Caco-2 (cell line): ENCODE data around the gene NFIC. TPM values are rescaled to one million over a fixed set of nuclear protein-coding genes. Genes with fewer than 3 reads are reported as not detected.

Source experiments
- BruUV-seq: library from RNA; stranded (reverse); fragments of 400-500 nt; replicated peaks from 2 replicates; lab custom pipeline; 2021; lab: Mats Ljungman, UMichigan
- CTCF ChIA-PET: fragments of 300-600 bp; sonication (Branson Sonifier 250); formaldehyde crosslinking; loops from one replicate; lab custom pipeline; 2022; ENCODE audit warnings: antibody characterized with exemption; lab: Charles Lee
- POLR2A ChIA-PET: fragments of 300-600 bp; sonication (Branson Sonifier 250); formaldehyde crosslinking; loops from one replicate; lab custom pipeline; 2022; ENCODE audit warnings: antibody characterized with exemption; lab: Charles Lee
- DNase-seq, 2 experiments: peaks; one replicate each; pipeline versions ENCODE4 v3.0.0 to v3.0.0-alpha.2; 2020 to 2022
- H3K27me3 ChIP-seq: replicated peaks from 2 replicates; pipeline ENCODE4 v1.6.0; 2011; ENCODE audit warnings: low read length; ENCODE audit not compliant: control insufficient read depth, insufficient read depth
- H3K36me3 ChIP-seq: 2 replicates; pipeline ENCODE4 v1.5.1; 2011; ENCODE audit warnings: low read length; ENCODE audit not compliant: control insufficient read depth, insufficient read depth
- H3K4me1 ChIP-seq: fragments of 250-450 bp; sonication (Bioruptor Pico); 2 replicates; pipeline ENCODE4 v1.5.1; 2020; ENCODE audit warnings: mild to moderate bottlenecking
- H3K4me3 ChIP-seq: 2 replicates; pipeline ENCODE4 v1.5.1; 2011; ENCODE audit warnings: low read depth, mild to moderate bottlenecking, control low read depth, low read length
- H3K9me3 ChIP-seq: fragments of 250-450 bp; sonication (Bioruptor Pico); 2 replicates; pipeline ENCODE4 v1.5.1; 2020; ENCODE audit warnings: mild to moderate bottlenecking, moderate library complexity
- H3K27ac Mint-ChIP-seq: one replicate; pipeline ENCODE4 v1.8.0; 2022; ENCODE audit warnings: mixed read lengths; ENCODE audit not compliant: unreplicated experiment
- H3K27me3 Mint-ChIP-seq: one replicate; pipeline ENCODE4 v1.8.0; 2022; ENCODE audit warnings: mixed read lengths; ENCODE audit not compliant: insufficient read depth, unreplicated experiment
- H3K36me3 Mint-ChIP-seq: one replicate; pipeline ENCODE4 v1.8.0; 2022; ENCODE audit warnings: mild to moderate bottlenecking, mixed read lengths; ENCODE audit not compliant: insufficient read depth, unreplicated experiment
- H3K4me1 Mint-ChIP-seq: one replicate; pipeline ENCODE4 v1.8.0; 2022; ENCODE audit warnings: low read depth, mixed read lengths; ENCODE audit not compliant: unreplicated experiment
- H3K4me3 Mint-ChIP-seq: one replicate; pipeline ENCODE4 v1.8.0; 2022; ENCODE audit warnings: mild to moderate bottlenecking, moderate library complexity, mixed read lengths; ENCODE audit not compliant: unreplicated experiment
- H3K9me3 Mint-ChIP-seq: one replicate; pipeline ENCODE4 v1.8.0; 2022; ENCODE audit warnings: mixed read lengths; ENCODE audit not compliant: unreplicated experiment
- intact Hi-C: fragments of 100-400 bp; cut with micrococcal nuclease; formaldehyde crosslinking; loops from one replicate; pipeline ENCODE4 v1.10.0; 2022; ENCODE audit not compliant: unreplicated experiment
- total RNA-seq: library from RNA; stranded (reverse); gene quantifications from 2 replicates; pipeline ENCODE4 v1.2.3, GENCODE V29; 2022
- TF ChIP-seq, protein P1 (sequence below), 2 experiments: fragments of 200-600 bp in 1 of 2; IDR thresholded peaks; 1 replicate in 1 of 2; 2 replicates in 1 of 2; pipeline versions ENCODE4 v1.5.1 to v1.8.0; 2011 to 2022; ENCODE audit warnings: antibody characterized with exemption in 1 of 2, control low read depth in 1 of 2, inconsistent platforms in 1 of 2, low read depth in 1 of 2, low read length in 1 of 2, mild to moderate bottlenecking in 1 of 2, moderate library complexity in 1 of 2; ENCODE audit not compliant: insufficient read depth in 1 of 2, severe bottlenecking in 1 of 2, unreplicated experiment in 1 of 2

Gene NFIC
- total RNA-seq, 1 experiment from 2014 or later, result 5.1 TPM

DNA sequence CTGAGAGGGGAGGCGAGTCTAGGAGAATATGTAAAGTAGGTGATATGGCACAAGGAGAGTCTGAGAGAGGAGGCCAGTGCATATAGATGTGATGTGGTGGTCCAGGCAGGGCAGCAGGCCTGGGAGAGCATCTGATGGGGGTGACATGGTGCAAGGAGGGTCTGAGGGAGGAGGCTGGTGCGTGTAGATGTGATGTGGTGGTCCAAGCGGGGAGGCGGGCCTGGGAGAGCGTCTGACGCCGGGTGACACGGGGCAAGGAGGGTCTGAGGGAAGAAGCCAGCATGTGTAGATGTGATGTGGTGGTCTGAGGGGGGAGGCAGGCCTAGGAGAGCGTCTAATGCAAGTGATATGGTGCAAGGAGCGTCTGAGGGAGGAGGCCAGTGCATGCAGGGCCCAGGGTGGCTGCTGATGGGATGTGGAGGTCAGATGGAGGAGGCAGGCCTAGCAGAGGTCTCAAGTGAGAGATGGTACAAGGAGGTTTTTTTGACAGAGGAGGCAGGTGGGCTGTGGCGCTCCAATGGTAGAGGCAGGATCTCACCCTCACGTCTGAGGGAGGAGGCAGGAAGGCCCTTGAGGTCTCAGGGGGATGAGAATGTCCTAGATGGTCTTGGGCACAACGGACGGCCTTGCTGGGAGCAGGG is 16.2 kb downstream of the NFIC start:
- Mint-ChIP-seq H3K36me3 (no peaks in the 10 kb centered on the region), H3K27ac (no peak overlapping the region), H3K27me3 (no peaks in the 10 kb centered on the region), H3K4me1 (no peaks in the 10 kb centered on the region), H3K9me3 (no peaks in the 10 kb centered on the region), H3K4me3 (no peak overlapping the region)
- intact Hi-C loops, result no loop called here
- Histone ChIP-seq H3K36me3 (no peaks in the 10 kb centered on the region), H3K4me1 (no peaks in the 10 kb centered on the region), H3K9me3 (no peaks in the 10 kb centered on the region), H3K27me3 (no peaks in the 10 kb centered on the region), H3K4me3 (no peak overlapping the region)
- BruUV-seq, result no TSS peak
- CTCF ChIA-PET, result no interaction called here
- POLR2A ChIA-PET, result no interaction called here
- TF ChIP-seq, protein P1, sequence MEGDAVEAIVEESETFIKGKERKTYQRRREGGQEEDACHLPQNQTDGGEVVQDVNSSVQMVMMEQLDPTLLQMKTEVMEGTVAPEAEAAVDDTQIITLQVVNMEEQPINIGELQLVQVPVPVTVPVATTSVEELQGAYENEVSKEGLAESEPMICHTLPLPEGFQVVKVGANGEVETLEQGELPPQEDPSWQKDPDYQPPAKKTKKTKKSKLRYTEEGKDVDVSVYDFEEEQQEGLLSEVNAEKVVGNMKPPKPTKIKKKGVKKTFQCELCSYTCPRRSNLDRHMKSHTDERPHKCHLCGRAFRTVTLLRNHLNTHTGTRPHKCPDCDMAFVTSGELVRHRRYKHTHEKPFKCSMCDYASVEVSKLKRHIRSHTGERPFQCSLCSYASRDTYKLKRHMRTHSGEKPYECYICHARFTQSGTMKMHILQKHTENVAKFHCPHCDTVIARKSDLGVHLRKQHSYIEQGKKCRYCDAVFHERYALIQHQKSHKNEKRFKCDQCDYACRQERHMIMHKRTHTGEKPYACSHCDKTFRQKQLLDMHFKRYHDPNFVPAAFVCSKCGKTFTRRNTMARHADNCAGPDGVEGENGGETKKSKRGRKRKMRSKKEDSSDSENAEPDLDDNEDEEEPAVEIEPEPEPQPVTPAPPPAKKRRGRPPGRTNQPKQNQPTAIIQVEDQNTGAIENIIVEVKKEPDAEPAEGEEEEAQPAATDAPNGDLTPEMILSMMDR (IDR thresholded peaks at IDR 0.05; ENCODE audit: insufficient read depth in 1 of 2, low read depth in 1 of 2, low read length in 1 of 2, severe bottlenecking in 1 of 2, unreplicated experiment in 1 of 2), result no peak
- no peak for DNase-seq

DNA sequence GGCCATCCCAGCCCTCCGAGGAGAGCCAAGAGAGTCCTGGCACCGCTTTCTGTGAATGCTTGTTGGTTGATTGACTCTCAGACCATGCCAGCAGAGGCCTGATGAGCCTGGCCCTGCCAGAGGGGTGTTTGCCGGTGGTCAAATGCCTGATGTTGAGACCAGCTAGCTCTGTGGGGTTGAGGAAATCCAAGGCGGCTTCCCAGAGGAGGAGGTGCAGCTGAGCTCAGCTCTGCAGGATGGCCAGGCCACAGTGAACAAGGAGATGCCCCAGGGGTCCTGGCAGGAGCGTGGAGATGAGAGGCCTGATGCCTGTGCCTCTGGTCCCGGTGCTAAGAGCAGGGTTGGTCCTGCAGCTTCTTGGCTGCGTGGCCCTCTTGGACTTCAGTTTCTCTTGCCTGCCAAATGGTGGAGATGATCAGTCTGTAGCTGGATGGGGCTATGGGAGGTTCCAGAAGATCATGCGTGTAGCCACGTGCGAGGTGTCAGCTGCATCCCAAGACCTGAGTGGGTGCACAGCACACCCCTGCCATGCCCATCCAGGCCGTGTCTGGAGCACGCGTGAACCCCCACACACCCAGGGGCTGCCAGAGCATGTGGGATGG is 16.8 kb downstream of the NFIC start:
- no peak overlapping the region for H3K4me3 Mint-ChIP-seq
- ChIA-PET POLR2A (no interaction called here), CTCF (interaction anchor here (0.5 kb wide), 1 partner anchor 14 kb away, joined by 5 read pairs; no protein-coding TSS in a partner anchor)
- no peaks in the 10 kb centered on the region for H3K4me1 Mint-ChIP-seq
- Histone ChIP-seq H3K27me3 (no peaks in the 10 kb centered on the region), H3K9me3 (no peaks in the 10 kb centered on the region), H3K4me3 (no peak overlapping the region), H3K4me1 (no peaks in the 10 kb centered on the region), H3K36me3 (no peaks in the 10 kb centered on the region)
- no peaks in the 10 kb centered on the region for H3K36me3 Mint-ChIP-seq
- BruUV-seq, result no TSS peak
- no peak overlapping the region for H3K27ac Mint-ChIP-seq
- H3K27me3 Mint-ChIP-seq, result no peaks in the 10 kb centered on the region
- TF ChIP-seq, protein P1 (IDR thresholded peaks at IDR 0.05; ENCODE audit: insufficient read depth in 1 of 2, low read depth in 1 of 2, low read length in 1 of 2, severe bottlenecking in 1 of 2, unreplicated experiment in 1 of 2), result no peak
- intact Hi-C loops, result no loop called here
- DNase-seq, result no peak
- no peaks in the 10 kb centered on the region for H3K9me3 Mint-ChIP-seq

DNA sequence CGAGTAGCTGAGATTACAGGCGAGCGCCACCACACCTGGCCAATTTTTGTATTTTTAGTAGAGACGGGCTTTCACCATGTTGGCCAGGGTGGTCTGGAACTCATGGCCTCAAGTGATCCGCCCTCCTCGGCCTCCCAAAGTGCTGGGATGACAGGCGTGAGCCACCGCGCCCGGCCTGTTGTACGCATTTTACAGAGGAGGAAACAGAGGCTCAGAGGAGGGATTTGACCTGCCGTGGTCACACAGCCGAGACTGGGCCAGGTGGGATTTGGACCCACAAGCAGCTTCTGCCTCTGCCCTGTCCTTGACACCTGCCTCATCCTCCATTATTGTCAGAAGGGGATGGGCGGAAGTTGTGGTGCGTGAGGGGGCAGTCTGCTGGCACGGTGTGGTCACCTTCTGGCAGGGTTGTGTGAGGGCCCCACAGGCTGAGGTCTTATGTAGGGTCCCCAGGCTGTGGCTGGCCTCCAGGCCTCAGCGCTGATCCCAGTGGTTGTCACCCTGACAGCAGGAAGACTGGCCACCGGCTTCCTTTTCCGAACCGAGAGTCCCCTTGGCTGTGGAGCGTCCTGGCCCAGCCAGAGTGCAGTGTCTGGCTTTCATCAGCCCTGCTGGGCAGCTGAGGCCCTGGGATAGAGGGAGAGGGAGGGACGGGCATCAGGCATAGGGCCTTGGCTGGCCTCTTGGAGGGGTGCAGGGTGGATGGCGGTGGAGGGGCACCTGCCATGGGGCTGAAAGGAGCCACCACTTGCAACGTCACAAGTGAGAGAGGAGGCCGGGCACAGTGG is 20.3 kb downstream of the NFIC start:
- H3K4me1 Mint-ChIP-seq, result no peaks in the 10 kb centered on the region
- no peaks in the 10 kb centered on the region for H3K36me3 Mint-ChIP-seq
- H3K4me3 Mint-ChIP-seq, result no peak overlapping the region
- no TSS peak for BruUV-seq
- DNase-seq, result no peak
- H3K9me3 Mint-ChIP-seq, result no peaks in the 10 kb centered on the region
- no peaks in the 10 kb centered on the region for H3K4me1 ChIP-seq
- ChIA-PET CTCF (no interaction called here), POLR2A (no interaction called here)
- TF ChIP-seq, protein P1 (IDR thresholded peaks at IDR 0.05; ENCODE audit: insufficient read depth in 1 of 2, low read depth in 1 of 2, low read length in 1 of 2, severe bottlenecking in 1 of 2, unreplicated experiment in 1 of 2), result no peak
- H3K4me3 ChIP-seq, result no peak overlapping the region
- H3K9me3 ChIP-seq, result no peaks in the 10 kb centered on the region
- no peaks in the 10 kb centered on the region for H3K27me3 ChIP-seq
- intact Hi-C loops, result no loop called here
- H3K36me3 ChIP-seq, result no peaks in the 10 kb centered on the region
- H3K27me3 Mint-ChIP-seq, result no peaks in the 10 kb centered on the region
- no peak overlapping the region for H3K27ac Mint-ChIP-seq
